Stomach (tissue), 4 donors: ENCODE results near the gene SLC7A11.

Experiments
- CTCF ChIP-seq, 7 experiments: fragments of 450-650 bp in 4 of 7; fragments of 200-600 bp in 3 of 7; sonication (generic) in 3 of 7; IDR thresholded peaks; one replicate each; pipeline ENCODE4 v1.5.1; 2016 to 2019; ENCODE audit warnings: antibody characterized with exemption in 7 of 7, control low read depth in 2 of 7, mild to moderate bottlenecking in 1 of 7
- POLR2A ChIP-seq, 4 donors: fragments of 450-650 bp; IDR thresholded peaks; one replicate each; pipeline ENCODE4 v1.6.1; 2016; ENCODE audit warnings: antibody characterized with exemption in 4 of 4, control low read depth in 2 of 4, mild to moderate bottlenecking in 1 of 4, moderate library complexity in 1 of 4
- POLR2AphosphoS5 ChIP-seq, 3 donors: sonication (generic); formaldehyde crosslinking; IDR thresholded peaks; one replicate each; pipeline ENCODE4 v1.6.1; 2016; ENCODE audit warnings: antibody characterized with exemption in 3 of 3

GRCh38 chr4:138239491-138239890 is 2.7 kb downstream of the SLC7A11 start:
- TF ChIP-seq CTCF (IDR thresholded peaks at IDR 0.05) (no peak), POLR2A (IDR thresholded peaks at IDR 0.05) (no peak), POLR2AphosphoS5 (IDR thresholded peaks at IDR 0.05) (no peak)
